ENCODE results near the gene LCA5.

GRCh38 chr6:79518842-79519241, 18.4 kb downstream of the LCA5 start:
- TF ChIP-seq CTCF (IDR thresholded peaks at IDR 0.05) (no peak), REST (IDR thresholded peaks at IDR 0.05; ENCODE audit: insufficient read depth in 1 of 2, low read depth in 2 of 2, low read length in 1 of 2) (no peak), POLR2AphosphoS5 (IDR thresholded peaks at IDR 0.05; ENCODE audit: low read depth, low read length) (no peak), SIN3A (IDR thresholded peaks at IDR 0.05; ENCODE audit: borderline replicate concordance, insufficient read depth, low read depth, low read length) (no peak)
